ENCODE results near the gene METTL15.

DNA sequence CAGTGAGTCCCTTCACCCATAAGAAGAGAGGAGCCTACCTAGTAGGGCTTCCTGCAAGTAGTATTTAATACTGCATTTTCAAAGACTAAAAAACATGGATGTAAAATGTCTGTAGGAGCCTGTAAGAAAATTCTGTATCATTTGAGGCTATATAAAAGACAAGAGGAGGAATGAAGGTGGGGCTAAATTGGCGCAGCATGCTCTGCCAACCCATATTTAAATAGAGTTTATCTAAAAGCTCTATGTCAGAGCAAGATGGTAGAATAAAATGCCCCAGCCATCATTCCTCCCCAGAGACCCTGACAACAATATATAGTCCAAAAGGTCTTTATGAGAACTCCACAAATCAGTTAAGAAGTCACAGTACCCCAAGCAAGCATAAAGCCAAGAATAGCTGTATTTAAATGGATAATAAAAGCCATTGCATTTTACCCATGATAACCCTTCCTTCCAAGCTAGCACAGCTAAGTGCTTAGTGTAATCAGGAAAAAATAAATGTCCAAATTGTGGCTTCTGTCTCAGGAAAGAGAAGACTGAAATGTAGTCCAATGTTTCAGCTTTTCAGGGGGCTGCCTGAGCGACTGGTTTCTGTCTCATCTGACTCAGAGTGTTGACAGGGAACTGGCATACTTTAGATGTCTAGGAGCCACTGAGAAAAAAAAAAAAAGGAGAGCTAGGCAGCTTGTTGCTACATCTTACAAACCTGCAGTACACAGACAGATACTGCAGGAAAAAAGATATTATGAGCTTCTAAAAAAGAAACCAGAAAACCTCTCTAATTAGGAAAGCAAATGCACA is 258.6 kb downstream of the METTL15 start:
- TF ChIP-seq CTCF (IDR thresholded peaks at IDR 0.05; ENCODE audit: low read depth, low read length) (no peak), POLR2A (IDR thresholded peaks at IDR 0.05; ENCODE audit: extremely low read depth, insufficient read length) (no peak)
- TF ChIP-seq, protein P1, sequence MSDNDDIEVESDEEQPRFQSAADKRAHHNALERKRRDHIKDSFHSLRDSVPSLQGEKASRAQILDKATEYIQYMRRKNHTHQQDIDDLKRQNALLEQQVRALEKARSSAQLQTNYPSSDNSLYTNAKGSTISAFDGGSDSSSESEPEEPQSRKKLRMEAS (IDR thresholded peaks at IDR 0.05; ENCODE audit: low read depth, low read length), result no peak
